ENCODE data around the gene FYTTD1.

- TF ChIP-seq CTCF (IDR thresholded peaks at IDR 0.05) (no peak), EZH2 (IDR thresholded peaks at IDR 0.05; ENCODE audit: borderline replicate concordance, insufficient read depth, low read depth, low read length, poor library complexity, severe bottlenecking) (no peak)
Observed at GRCh38 chr3:197714251-197714650, 35.4 kb upstream of the FYTTD1 start.

Data from B cell (primary cell).